HG03575 (cell line): ENCODE measurements around the gene NFU1.

Experiments
- ATAC-seq: cut with Tn5 transposase; IDR thresholded peaks from one replicate; pipeline ENCODE4 v1.9.1; 2021; ENCODE audit not compliant: unreplicated experiment, insufficient number of reproducible peaks, low FRiP score; ENCODE audit errors: extremely low read depth

Gene NFU1

GRCh38 chr2:69436938-69437750 is at the start of gene NFU1:
Gene NFU1, minus strand, starts transcription at chr2:69437435. Its CDS starts 13 bp downstream, at chr2:69437422.
- peak; percentile 74 for ATAC-seq

- ATAC-seq = no peak
Observed at GRCh38 chr2:69483696-69484095, 46.5 kb upstream of the NFU1 start.

GRCh38 chr2:69483024-69483423 is 45.8 kb upstream of the NFU1 start:
- no peak for ATAC-seq

GRCh38 chr2:69482471-69482870 is 45.2 kb upstream of the NFU1 start:
- no peak for ATAC-seq

- ATAC-seq = no peak
Observed at GRCh38 chr2:69481421-69481820, 44.2 kb upstream of the NFU1 start.

- ATAC-seq = no peak
Observed at GRCh38 chr2:69477627-69478026, 40.4 kb upstream of the NFU1 start.

- ATAC-seq = no peak
Observed at GRCh38 chr2:69474688-69475087, 37.5 kb upstream of the NFU1 start.

GRCh38 chr2:69471793-69472192 is 34.6 kb upstream of the NFU1 start:
- ATAC-seq = no peak

GRCh38 chr2:69470911-69471310 is 33.7 kb upstream of the NFU1 start:
- ATAC-seq = no peak

- ATAC-seq = no peak
Observed at GRCh38 chr2:69469784-69470183, 32.5 kb upstream of the NFU1 start.

- ATAC-seq = no peak
Observed at GRCh38 chr2:69469375-69469774, 32.1 kb upstream of the NFU1 start.

GRCh38 chr2:69466728-69467127 is 29.5 kb upstream of the NFU1 start:
- no peak for ATAC-seq

- ATAC-seq = no peak
Observed at GRCh38 chr2:69465513-69466456, 28.6 kb upstream of the NFU1 start.

GRCh38 chr2:69464575-69464974 is 27.3 kb upstream of the NFU1 start:
- ATAC-seq = no peak

- ATAC-seq = no peak
Observed at GRCh38 chr2:69462780-69463179, 25.5 kb upstream of the NFU1 start.

GRCh38 chr2:69461404-69461803 is 24.2 kb upstream of the NFU1 start:
- ATAC-seq = no peak

GRCh38 chr2:69459936-69460335 is 22.7 kb upstream of the NFU1 start:
- ATAC-seq = no peak

GRCh38 chr2:69456950-69457445 is 19.8 kb upstream of the NFU1 start:
- no peak for ATAC-seq

- ATAC-seq = no peak
Observed at GRCh38 chr2:69456154-69456553, 18.9 kb upstream of the NFU1 start.

GRCh38 chr2:69454976-69455375 is 17.7 kb upstream of the NFU1 start:
- ATAC-seq = no peak
